GM21528 (cell line): ENCODE data around the gene ABCC12.
"Not testable (repeated sequence)": the region's sequence is repeated elsewhere in the genome, so short reads cannot be mapped to it uniquely, and the experiment has no call there.

Source experiments
- ATAC-seq: cut with Tn5 transposase; IDR thresholded peaks from one replicate; pipeline ENCODE4 v1.9.1; 2021; ENCODE audit warnings: mild to moderate bottlenecking, moderate library complexity; ENCODE audit not compliant: unreplicated experiment, low FRiP score

The ABCC12 gene

GRCh38 chr16:48155926-48156789 is at the start of gene ABCC12:
ABCC12 (minus strand) TSS chr16:48155993; CDS start chr16:48146424, 9,569 bp downstream.
- no peak for ATAC-seq

DNA sequence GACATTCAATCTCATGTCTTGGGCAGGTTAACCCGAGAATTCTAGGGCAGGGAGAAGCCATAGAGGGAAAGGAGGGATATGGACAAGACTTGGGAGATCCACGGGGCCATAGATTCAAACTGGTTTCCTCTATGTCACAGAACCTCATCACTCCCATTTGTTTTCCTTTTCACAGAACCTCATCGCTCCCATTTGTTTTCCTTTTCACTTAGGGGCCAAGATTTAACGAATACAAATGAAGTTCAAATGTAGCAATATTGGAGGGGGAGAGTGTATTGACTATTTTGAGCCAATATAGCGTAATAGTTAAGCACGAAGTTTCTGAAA is 49.0 kb upstream of the ABCC12 start:
- ATAC-seq = no peak

- ATAC-seq = no peak
Measured at GRCh38 chr16:48203974-48204824, 48.4 kb upstream of the ABCC12 start.

- no peak for ATAC-seq
Measured at GRCh38 chr16:48201515-48202201, 45.9 kb upstream of the ABCC12 start.

GRCh38 chr16:48197294-48197693 is 41.5 kb upstream of the ABCC12 start:
- ATAC-seq = no peak

DNA sequence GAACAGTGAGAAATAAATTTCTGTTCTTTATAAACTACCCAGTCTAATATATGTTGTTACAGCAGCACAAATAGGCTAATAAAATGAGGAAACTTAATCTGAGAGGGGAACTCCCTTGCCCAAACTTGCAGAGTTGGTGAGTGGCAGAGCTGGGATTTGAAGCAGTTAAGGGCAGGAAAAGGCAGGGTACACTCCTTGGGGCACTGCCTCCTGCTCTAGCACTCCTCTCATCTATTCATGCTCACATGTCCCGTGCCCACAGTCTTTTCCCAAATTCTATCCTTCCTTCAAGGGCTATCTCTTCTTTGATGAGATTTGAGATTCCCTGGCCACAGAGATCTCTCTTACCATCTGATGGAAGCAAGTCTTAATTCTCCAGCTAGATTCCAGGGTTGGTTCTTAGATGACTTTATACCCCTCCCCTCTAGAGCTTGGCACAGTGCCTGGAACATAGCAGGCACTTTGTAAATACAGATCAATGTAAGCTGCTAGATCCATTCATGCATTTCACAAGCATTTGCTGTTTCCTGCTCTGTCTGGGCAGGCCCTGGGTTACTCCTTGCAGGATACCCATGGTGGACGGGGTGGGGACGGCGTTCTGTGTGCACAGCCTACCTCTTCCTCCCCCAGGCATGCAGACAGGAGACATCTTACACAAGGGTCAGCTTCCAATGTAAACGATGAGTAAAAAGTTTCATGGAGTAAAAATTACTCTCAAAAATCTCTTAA is 39.2 kb upstream of the ABCC12 start:
- ATAC-seq = no peak

DNA sequence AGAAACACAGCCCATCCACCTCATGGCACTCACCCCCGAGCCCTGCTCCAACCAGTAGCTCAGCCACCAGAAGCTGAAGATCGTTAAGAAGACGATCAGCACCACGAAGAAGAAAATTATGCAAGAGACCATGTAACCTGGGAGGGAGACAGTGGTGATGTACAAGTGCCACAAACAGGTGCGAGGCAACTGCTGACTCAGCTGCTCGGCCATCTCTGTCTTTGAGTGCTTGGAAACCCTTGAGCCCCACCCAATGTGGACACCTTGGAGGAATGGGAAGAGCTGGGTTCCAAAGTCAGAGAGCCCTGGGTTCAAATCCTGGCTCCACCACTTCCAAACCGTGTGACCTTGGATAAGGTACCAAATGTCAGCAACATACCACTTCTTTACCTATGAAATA is 38.1 kb upstream of the ABCC12 start:
- ATAC-seq = no peak

DNA sequence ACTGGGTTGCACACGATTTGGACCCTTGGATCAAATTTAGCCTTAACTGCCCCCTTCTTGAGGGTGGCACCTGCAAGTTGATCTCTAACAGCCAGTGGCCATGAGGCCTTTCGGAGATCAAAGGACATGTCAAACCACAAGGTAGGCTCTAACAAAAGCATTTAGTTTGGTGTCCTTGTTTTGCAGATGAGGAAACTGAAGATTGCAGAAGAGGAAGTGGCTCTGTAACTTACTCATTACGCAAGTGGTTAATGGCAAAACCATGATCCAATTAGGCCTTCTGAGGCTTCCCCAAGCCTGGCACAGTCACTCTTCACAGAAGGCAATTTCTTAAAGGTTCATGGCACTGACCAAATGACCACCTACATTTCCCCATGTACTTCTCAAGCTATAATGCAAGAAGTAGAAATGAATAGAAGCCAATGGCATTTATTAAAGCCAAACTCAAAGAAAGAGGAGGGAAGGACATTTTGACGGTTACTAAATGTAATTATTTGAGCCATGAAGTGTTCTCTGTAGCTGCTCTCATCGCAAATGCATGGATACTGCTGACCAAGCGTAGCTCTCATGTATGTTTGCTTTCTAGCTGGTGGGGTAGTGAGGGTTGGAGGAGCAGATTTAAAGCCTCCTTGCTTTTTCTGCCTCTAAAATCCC is 32.8 kb upstream of the ABCC12 start:
- ATAC-seq = peak; percentile 89

DNA sequence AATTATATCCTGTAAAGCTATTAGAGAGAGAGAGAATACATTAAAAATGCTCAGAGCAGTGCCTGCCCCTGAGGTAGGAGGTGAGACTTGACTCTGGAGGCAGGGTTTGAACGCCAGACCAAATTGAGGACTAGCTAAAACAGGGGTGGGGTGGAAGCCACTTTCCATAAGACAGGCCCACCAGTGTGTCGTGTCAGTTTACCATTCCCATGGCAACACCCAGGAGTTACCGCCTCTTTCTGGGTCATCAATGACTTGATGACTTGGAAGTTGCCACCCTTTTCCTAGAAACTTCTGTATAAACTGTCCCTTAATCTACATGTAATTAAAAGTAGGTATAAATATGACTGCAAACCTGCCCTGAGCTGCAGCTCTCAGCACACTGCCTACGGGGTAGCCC is 32.0 kb upstream of the ABCC12 start:
- ATAC-seq = no peak

GRCh38 chr16:48184681-48185080 is 28.9 kb upstream of the ABCC12 start:
- no peak for ATAC-seq

GRCh38 chr16:48182979-48183537 is 27.3 kb upstream of the ABCC12 start:
- ATAC-seq = no peak

DNA sequence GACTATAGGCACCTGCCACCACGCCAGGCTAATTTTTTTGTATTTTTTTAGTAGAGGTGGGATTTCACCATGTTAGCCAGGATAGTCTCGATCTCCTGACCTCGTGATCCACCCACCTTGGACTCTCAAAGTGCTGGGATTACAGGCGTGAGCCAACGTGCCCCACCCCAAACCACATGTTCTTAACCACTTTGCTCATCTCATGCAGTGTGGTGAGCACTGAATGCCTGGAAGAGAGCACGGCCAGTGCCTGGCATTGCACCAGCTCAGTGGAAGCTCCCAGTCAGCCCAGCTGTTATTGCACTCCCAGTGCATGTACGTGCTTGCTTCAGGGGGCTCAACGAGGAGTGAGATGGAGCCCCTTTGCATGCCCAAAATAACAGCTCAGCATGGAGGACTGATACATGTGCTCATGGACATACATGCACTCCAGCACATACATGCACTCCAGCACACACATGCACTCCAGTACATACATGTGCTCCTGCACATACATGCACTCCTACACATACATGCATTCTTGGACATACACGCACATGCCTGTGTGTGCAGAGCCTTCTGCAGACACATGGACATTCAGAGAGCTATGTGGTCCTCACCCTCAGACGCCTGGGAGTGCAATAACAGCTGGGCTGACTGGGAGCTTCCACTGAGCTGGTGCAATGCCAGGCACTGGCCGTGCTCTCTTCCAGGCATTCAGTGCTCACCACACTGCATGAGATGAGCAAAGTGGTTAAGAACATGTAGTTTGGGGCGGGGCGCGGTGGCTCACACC is 26.1 kb upstream of the ABCC12 start:
- ATAC-seq = not testable (repeated sequence)

GRCh38 chr16:48180868-48181480 is 25.2 kb upstream of the ABCC12 start:
- ATAC-seq = no peak

- no peak for ATAC-seq
Measured at GRCh38 chr16:48176635-48177408, 21.0 kb upstream of the ABCC12 start.

GRCh38 chr16:48173889-48174288 is 18.1 kb upstream of the ABCC12 start:
- no peak for ATAC-seq

DNA sequence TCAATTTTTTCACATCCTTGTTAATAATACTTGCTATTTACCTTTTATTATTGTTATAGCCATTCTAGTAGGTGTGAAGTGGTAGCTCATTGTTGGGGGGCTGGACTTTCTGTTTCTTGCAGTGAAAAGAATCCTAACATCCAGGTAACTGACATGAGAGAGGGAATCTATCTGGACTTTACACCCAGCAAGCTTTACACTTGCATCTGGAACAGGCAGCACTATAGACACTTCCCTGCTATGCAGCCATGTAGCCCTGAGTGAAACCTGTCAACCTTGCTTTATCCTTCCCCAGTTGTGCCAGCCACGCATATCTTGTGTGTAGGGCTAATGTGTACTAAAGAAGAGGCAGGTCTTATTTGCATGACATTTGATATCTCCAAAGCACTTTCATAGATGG is 16.9 kb upstream of the ABCC12 start:
- no peak for ATAC-seq

- ATAC-seq = no peak
Measured at GRCh38 chr16:48169896-48170295, 14.1 kb upstream of the ABCC12 start.

GRCh38 chr16:48168075-48168474 is 12.3 kb upstream of the ABCC12 start:
- ATAC-seq = no peak
